SU-DHL-6 (cell line): ENCODE results near the gene WNT11.

ENCODE experiments used
- EZH2phosphoT487 ChIP-seq: fragments of 200-600 bp; sonication (generic), shearing (Covaris generic); conservative IDR thresholded peaks from 2 replicates; pipeline ENCODE4 v1.6.1; 2018; ENCODE audit warnings: mild to moderate bottlenecking, antibody characterized with exemption, low read length, moderate library complexity, mixed read lengths
- TF ChIP-seq, protein P1 (sequence below): fragments of 200-600 bp; sonication (generic); IDR thresholded peaks from one replicate; pipeline ENCODE4 v1.5.1; 2017; ENCODE audit warnings: antibody characterized with exemption, mild to moderate bottlenecking, low read length, moderate library complexity; ENCODE audit not compliant: insufficient read depth, poor library complexity, severe bottlenecking

DNA sequence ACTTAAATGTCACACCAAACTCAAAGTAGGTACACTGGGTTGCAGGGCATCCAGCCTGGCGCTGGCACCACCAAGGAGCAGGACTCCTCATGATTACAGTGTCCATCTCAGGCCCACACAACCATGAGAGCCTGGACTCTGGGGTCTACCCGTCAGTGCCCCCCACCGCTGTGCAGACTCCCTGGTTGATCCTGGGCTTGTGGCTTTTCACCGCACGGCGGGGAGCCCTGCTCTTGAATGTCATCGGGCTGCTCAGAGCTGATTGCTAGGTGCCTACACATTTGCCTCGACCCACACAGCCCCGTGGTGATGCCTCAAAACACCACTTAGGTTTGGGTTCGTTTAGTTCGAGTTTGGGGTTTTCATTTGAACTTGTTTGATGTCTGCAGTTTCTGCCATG is 63.0 kb downstream of the WNT11 start:
- TF ChIP-seq, protein P1, sequence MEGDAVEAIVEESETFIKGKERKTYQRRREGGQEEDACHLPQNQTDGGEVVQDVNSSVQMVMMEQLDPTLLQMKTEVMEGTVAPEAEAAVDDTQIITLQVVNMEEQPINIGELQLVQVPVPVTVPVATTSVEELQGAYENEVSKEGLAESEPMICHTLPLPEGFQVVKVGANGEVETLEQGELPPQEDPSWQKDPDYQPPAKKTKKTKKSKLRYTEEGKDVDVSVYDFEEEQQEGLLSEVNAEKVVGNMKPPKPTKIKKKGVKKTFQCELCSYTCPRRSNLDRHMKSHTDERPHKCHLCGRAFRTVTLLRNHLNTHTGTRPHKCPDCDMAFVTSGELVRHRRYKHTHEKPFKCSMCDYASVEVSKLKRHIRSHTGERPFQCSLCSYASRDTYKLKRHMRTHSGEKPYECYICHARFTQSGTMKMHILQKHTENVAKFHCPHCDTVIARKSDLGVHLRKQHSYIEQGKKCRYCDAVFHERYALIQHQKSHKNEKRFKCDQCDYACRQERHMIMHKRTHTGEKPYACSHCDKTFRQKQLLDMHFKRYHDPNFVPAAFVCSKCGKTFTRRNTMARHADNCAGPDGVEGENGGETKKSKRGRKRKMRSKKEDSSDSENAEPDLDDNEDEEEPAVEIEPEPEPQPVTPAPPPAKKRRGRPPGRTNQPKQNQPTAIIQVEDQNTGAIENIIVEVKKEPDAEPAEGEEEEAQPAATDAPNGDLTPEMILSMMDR = no peak
- TF ChIP-seq EZH2phosphoT487 = no peak
